ACC112 (cell line): ENCODE data around the gene PTCH2.

Experiments
- H2AFZ ChIP-seq: fragments of 200-600 bp; sonication (generic); one replicate; pipeline ENCODE4 v1.6.0; 2017; ENCODE audit warnings: antibody characterized with exemption, low read length; ENCODE audit not compliant: unreplicated experiment
- H3K27ac ChIP-seq: fragments of 200-600 bp; sonication (generic); 2 replicates; pipeline ENCODE4 v1.5.1; 2014; ENCODE audit warnings: low read depth, mild to moderate bottlenecking, antibody characterized with exemption, low read length, moderate library complexity
- H3K27me3 ChIP-seq: fragments of 200-600 bp; sonication (generic); 2 replicates; pipeline ENCODE4 v1.6.1; 2014; ENCODE audit warnings: mild to moderate bottlenecking, antibody characterized with exemption, low read length, moderate library complexity, mixed read lengths; ENCODE audit not compliant: insufficient read depth
- H3K36me3 ChIP-seq: fragments of 200-600 bp; sonication (generic); 2 replicates; pipeline ENCODE4 v1.6.1; 2016; ENCODE audit warnings: mild to moderate bottlenecking, antibody characterized with exemption, low read length, moderate library complexity, mixed read lengths; ENCODE audit not compliant: insufficient read depth
- H3K4me1 ChIP-seq: fragments of 200-600 bp; sonication (generic); one replicate; pipeline ENCODE4 v1.6.1; 2016; ENCODE audit warnings: low read length, mixed read lengths; ENCODE audit not compliant: insufficient read depth, unreplicated experiment, control insufficient read depth
- H3K4me3 ChIP-seq: fragments of 200-600 bp; sonication (generic); 2 replicates; pipeline ENCODE4 v1.5.1; 2014; ENCODE audit warnings: mild to moderate bottlenecking, low read depth, low read length
- H3K79me2 ChIP-seq: fragments of 200-600 bp; sonication (generic); one replicate; pipeline ENCODE4 v1.6.0; 2016; ENCODE audit warnings: low read length; ENCODE audit not compliant: control insufficient read depth, unreplicated experiment, insufficient read depth

Gene PTCH2

GRCh38 chr1:44860891-44861425 lies 17.9 kb upstream of the PTCH2 start:
- H2AFZ ChIP-seq, result no peak overlapping the region
- H3K79me2 ChIP-seq, result no peaks in the 10 kb centered on the region
- no peaks in the 10 kb centered on the region for H3K27me3 ChIP-seq
- H3K4me1 ChIP-seq, result peaks cover 5% of the 10 kb centered on the region
- H3K36me3 ChIP-seq, result 0 out of 2 replicates have a peak, but pooled peaks cover 4% of the 10 kb centered on the region
- no peak overlapping the region for H3K4me3 ChIP-seq
- H3K27ac ChIP-seq, result no peak overlapping the region

- no peak overlapping the region for H3K4me3 ChIP-seq
- no peaks in the 10 kb centered on the region for H3K27me3 ChIP-seq
- H3K36me3 ChIP-seq, result 0 out of 2 replicates have a peak, but pooled peaks cover 4% of the 10 kb centered on the region
- peaks cover 5% of the 10 kb centered on the region for H3K4me1 ChIP-seq
- no peak overlapping the region for H2AFZ ChIP-seq
- no peaks in the 10 kb centered on the region for H3K79me2 ChIP-seq
- H3K27ac ChIP-seq, result no peak overlapping the region
Observed at GRCh38 chr1:44860331-44860730, 17.3 kb upstream of the PTCH2 start.

GRCh38 chr1:44857446-44857845 lies 14.4 kb upstream of the PTCH2 start:
- no peak overlapping the region for H3K27ac ChIP-seq
- 0 out of 2 replicates have a peak, but pooled peaks cover 4% of the 10 kb centered on the region for H3K36me3 ChIP-seq
- no peak overlapping the region for H3K4me3 ChIP-seq
- H3K27me3 ChIP-seq, result no peaks in the 10 kb centered on the region
- no peak overlapping the region for H2AFZ ChIP-seq
- H3K4me1 ChIP-seq, result no peaks in the 10 kb centered on the region
- no peaks in the 10 kb centered on the region for H3K79me2 ChIP-seq

- H3K4me3 ChIP-seq, result no peak overlapping the region
- H3K4me1 ChIP-seq, result no peaks in the 10 kb centered on the region
- H3K27me3 ChIP-seq, result no peaks in the 10 kb centered on the region
- no peak overlapping the region for H3K27ac ChIP-seq
- no peaks in the 10 kb centered on the region for H3K79me2 ChIP-seq
- H2AFZ ChIP-seq, result no peak overlapping the region
- H3K36me3 ChIP-seq, result no peaks in the 10 kb centered on the region; the same call in 1 of the 2 replicates
Observed at GRCh38 chr1:44855742-44856141, 12.7 kb upstream of the PTCH2 start.

GRCh38 chr1:44854970-44855369 lies 11.9 kb upstream of the PTCH2 start:
- H3K36me3 ChIP-seq, result no peaks in the 10 kb centered on the region; the same call in 1 of the 2 replicates
- H3K4me1 ChIP-seq, result no peaks in the 10 kb centered on the region
- H3K27ac ChIP-seq, result no peak overlapping the region
- H3K79me2 ChIP-seq, result no peaks in the 10 kb centered on the region
- H2AFZ ChIP-seq, result no peak overlapping the region
- H3K4me3 ChIP-seq, result no peak overlapping the region
- H3K27me3 ChIP-seq, result no peaks in the 10 kb centered on the region

GRCh38 chr1:44853201-44853600 lies 10.1 kb upstream of the PTCH2 start:
- Histone ChIP-seq H3K27me3 (no peaks in the 10 kb centered on the region), H3K79me2 (no peaks in the 10 kb centered on the region), H3K36me3 (no peaks in the 10 kb centered on the region; the same call in 1 of the 2 replicates), H3K4me1 (no peaks in the 10 kb centered on the region), H3K4me3 (no peak overlapping the region), H3K27ac (no peak overlapping the region), H2AFZ (no peak overlapping the region)

GRCh38 chr1:44851308-44851707 lies 8.3 kb upstream of the PTCH2 start:
- Histone ChIP-seq H2AFZ (no peak overlapping the region), H3K36me3 (no peaks in the 10 kb centered on the region; the same call in 1 of the 2 replicates), H3K27ac (no peak overlapping the region), H3K27me3 (no peaks in the 10 kb centered on the region), H3K79me2 (no peaks in the 10 kb centered on the region), H3K4me3 (no peak overlapping the region), H3K4me1 (no peaks in the 10 kb centered on the region)

- H3K27ac ChIP-seq, result no peak overlapping the region
- no peak overlapping the region for H2AFZ ChIP-seq
- H3K36me3 ChIP-seq, result no peaks in the 10 kb centered on the region; the same call in 1 of the 2 replicates
- H3K4me3 ChIP-seq, result no peak overlapping the region
- H3K27me3 ChIP-seq, result no peaks in the 10 kb centered on the region
- H3K79me2 ChIP-seq, result no peaks in the 10 kb centered on the region
- no peaks in the 10 kb centered on the region for H3K4me1 ChIP-seq
Observed at GRCh38 chr1:44849575-44850132, 6.6 kb upstream of the PTCH2 start.

GRCh38 chr1:44848456-44849181 lies 5.6 kb upstream of the PTCH2 start:
- no peaks in the 10 kb centered on the region for H3K27me3 ChIP-seq
- H3K27ac ChIP-seq, result no peak overlapping the region
- H2AFZ ChIP-seq, result no peak overlapping the region

GRCh38 chr1:44847845-44848244 lies 4.8 kb upstream of the PTCH2 start:
- no peak overlapping the region for H3K27ac ChIP-seq
- H3K27me3 ChIP-seq, result no peaks in the 10 kb centered on the region
- H3K4me3 ChIP-seq, result no peak overlapping the region
- no peaks in the 10 kb centered on the region for H3K4me1 ChIP-seq
- H2AFZ ChIP-seq, result no peak overlapping the region
- no peaks in the 10 kb centered on the region for H3K79me2 ChIP-seq
- no peaks in the 10 kb centered on the region; the same call in 1 of the 2 replicates for H3K36me3 ChIP-seq

More at GRCh38 chr1:44848456-44849181, 5.6 kb upstream of the PTCH2 start:
- no peaks in the 10 kb centered on the region; the same call in 1 of the 2 replicates for H3K36me3 ChIP-seq
- H3K79me2 ChIP-seq, result no peaks in the 10 kb centered on the region
- no peak overlapping the region for H3K4me3 ChIP-seq
- H3K4me1 ChIP-seq, result no peaks in the 10 kb centered on the region

- no peak overlapping the region for H2AFZ ChIP-seq
- H3K4me1 ChIP-seq, result no peaks in the 10 kb centered on the region
- H3K79me2 ChIP-seq, result no peaks in the 10 kb centered on the region
- H3K4me3 ChIP-seq, result no peak overlapping the region
- no peaks in the 10 kb centered on the region; the same call in 1 of the 2 replicates for H3K36me3 ChIP-seq
- H3K27me3 ChIP-seq, result no peaks in the 10 kb centered on the region
- H3K27ac ChIP-seq, result no peak overlapping the region
Observed at GRCh38 chr1:44846985-44847384, 3.9 kb upstream of the PTCH2 start.
